Measurements from ENCODE around the gene ATG4B. TPM values are rescaled to one million over a fixed set of nuclear protein-coding genes. Genes with fewer than 3 reads are reported as not detected.

The ATG4B gene
- total RNA-seq, 1 experiment from 2014 or later: 133 TPM

- TF ChIP-seq ELF4 (CRISPR knock-in tag; IDR thresholded peaks at IDR 0.05; ENCODE audit: low read depth) (no peak), ZNF219 (CRISPR knock-in tag; IDR thresholded peaks at IDR 0.05; ENCODE audit: borderline replicate concordance) (no peak), ATF6 (CRISPR knock-in tag; IDR thresholded peaks at IDR 0.05) (no peak)
- DNase-seq (ENCODE audit: low spot score) (no peak), ATAC-seq (no peak)
- Mint-ChIP-seq H3K27me3 (ENCODE audit: low read depth) (no peaks in the 10 kb centered on the region), H3K27ac (no peak overlapping the region), H3K4me3 (no peak overlapping the region), H3K9me3 (no peaks in the 10 kb centered on the region), H3K36me3 (peaks cover 10% of the 10 kb centered on the region), H3K4me1 (peaks cover 13% of the 10 kb centered on the region)
- ChIA-PET POLR2A (no interaction called here), CTCF (interaction anchor here (1.4 kb wide), 1 partner anchor 41 kb away, joined by 3 read pairs; no protein-coding TSS in a partner anchor)
Measured at GRCh38 chr2:241690202-241690717, 52.8 kb downstream of the ATG4B start.

- Mint-ChIP-seq H3K36me3 (peaks cover 14% of the 10 kb centered on the region), H3K9me3 (no peaks in the 10 kb centered on the region), H3K27me3 (ENCODE audit: low read depth) (no peaks in the 10 kb centered on the region), H3K4me1 (0 out of 2 replicates have a peak, but pooled peaks cover 6% of the 10 kb centered on the region), H3K27ac (no peak overlapping the region), H3K4me3 (no peak overlapping the region)
- ChIA-PET POLR2A (no interaction called here), CTCF (interaction anchor here (1.3 kb wide), 1 partner anchor 9 kb away, joined by 8 read pairs; the partner anchor contains the start of gene ING5)
- no peak for TF ChIP-seq FOXP1 (CRISPR knock-in tag; IDR thresholded peaks at IDR 0.05; ENCODE audit: borderline replicate concordance)
- ATAC-seq: no peak
- DNase-seq (ENCODE audit: low spot score): no peak
Measured at GRCh38 chr2:241692448-241692847, 55.0 kb downstream of the ATG4B start.

- ChIA-PET POLR2A (no interaction called here), CTCF (no interaction called here)
- DNase-seq (ENCODE audit: low spot score) (no peak), ATAC-seq (no peak)
- Mint-ChIP-seq H3K36me3 (peaks cover 10% of the 10 kb centered on the region), H3K4me1 (peaks cover 7% of the 10 kb centered on the region), H3K27me3 (ENCODE audit: low read depth) (no peaks in the 10 kb centered on the region), H3K9me3 (no peaks in the 10 kb centered on the region), H3K27ac (0 out of 2 replicates have a peak overlapping the region, but pooled peaks have one; percentile 11), H3K4me3 (no peak overlapping the region)
- TF ChIP-seq RELA (CRISPR knock-in tag; IDR thresholded peaks at IDR 0.05; ENCODE audit: borderline replicate concordance) (no peak), ZNF416 (CRISPR knock-in tag; IDR thresholded peaks at IDR 0.05) (no peak), IRF1 (CRISPR knock-in tag; IDR thresholded peaks at IDR 0.05) (no peak), ZNF121 (CRISPR knock-in tag; IDR thresholded peaks at IDR 0.05) (no peak), ZNF423 (CRISPR knock-in tag; IDR thresholded peaks at IDR 0.05) (no peak)
Measured at GRCh38 chr2:241695651-241696050, 58.2 kb downstream of the ATG4B start.

GRCh38 chr2:241701149-241701398 lies 63.6 kb downstream of the ATG4B start:
- ATAC-seq: no peak
- Mint-ChIP-seq H3K27me3 (ENCODE audit: low read depth) (no peaks in the 10 kb centered on the region), H3K4me3 (peak overlapping the region; percentile 75), H3K4me1 (peaks cover 12% of the 10 kb centered on the region), H3K36me3 (peaks cover 12% of the 10 kb centered on the region), H3K9me3 (0 out of 2 replicates have a peak, but pooled peaks cover 6% of the 10 kb centered on the region), H3K27ac (peak overlapping the region; percentile 95)
- ChIA-PET POLR2A (interaction anchor here (0.7 to 3.0 kb wide), 5 partner anchors 14 to 925 kb away, joined by 3 to 28 read pairs (median 4); partner anchors contain the start of genes D2HGDH, DTYMK and HDLBP), CTCF (interaction anchor here (0.6 to 4.1 kb wide), 7 partner anchors 14 to 181 kb away, joined by 3 to 30 read pairs (median 6); partner anchors contain the start of gene DTYMK)
- no peak for DNase-seq (ENCODE audit: low spot score)
- TF ChIP-seq ZNF281 (CRISPR knock-in tag; IDR thresholded peaks at IDR 0.05): peak; percentile 84; the same call in 1 of the 2 replicates
- no peak for TF ChIP-seq AR (CRISPR knock-in tag; IDR thresholded peaks at IDR 0.05)
- TF ChIP-seq USF1 (CRISPR knock-in tag; IDR thresholded peaks at IDR 0.05): peak; percentile 28; the same call in 1 of the 2 replicates
